ENCODE measurements around the gene EFNB1. TPM values are rescaled to one million over a fixed set of nuclear protein-coding genes. Genes with fewer than 3 reads are reported as not detected.

EFNB1 gene
- total and polyA plus RNA-seq, 4 experiments from 2014 or later, result 1.4 to 5.5 (median 4.7) TPM

DNA sequence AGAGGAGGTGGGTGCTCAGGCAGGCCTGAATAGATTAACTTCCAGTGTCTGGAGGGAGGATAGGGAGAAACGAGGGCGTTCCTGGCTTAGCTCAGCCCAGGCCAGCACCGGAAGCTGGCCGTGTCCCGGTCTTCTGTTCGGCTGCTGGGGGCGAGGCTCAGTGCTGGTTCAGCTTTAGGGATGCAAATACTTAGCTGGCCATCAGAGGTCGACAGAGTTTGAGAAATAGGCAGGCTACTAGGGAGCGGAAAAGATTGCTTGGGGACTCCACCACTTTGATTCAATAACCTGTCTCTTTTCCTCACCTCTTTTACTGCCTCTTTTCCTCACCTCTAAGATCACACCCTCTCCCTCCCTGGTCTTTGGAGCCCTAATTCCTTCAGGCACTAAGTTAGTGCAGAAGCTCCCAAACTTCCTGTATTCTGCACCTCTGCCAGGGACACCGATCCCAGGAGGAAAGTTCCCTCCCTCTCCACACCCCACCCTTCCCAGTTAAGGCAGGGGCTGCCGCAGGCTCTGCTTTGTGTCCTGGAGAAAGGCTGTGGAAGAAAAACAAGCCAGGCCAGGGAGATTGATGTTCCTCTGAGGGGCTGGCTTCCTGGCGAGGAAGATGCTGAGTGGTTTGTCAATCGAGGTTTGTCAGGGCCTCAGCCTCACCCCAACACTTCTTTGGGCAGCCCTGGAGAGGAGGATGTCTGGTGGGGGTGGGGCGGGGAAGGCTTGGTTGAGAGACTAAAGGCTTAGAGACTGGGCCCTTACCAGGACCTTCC lies 6.0 kb upstream of the EFNB1 start:
- H3K27ac Mint-ChIP-seq, result no peak overlapping the region
- POLR2A ChIA-PET (ENCODE audit: partially characterized antibody), result no interaction called here
- peak in 1 of 5 donors; percentile 21 for DNase-seq
- H3K36me3 Mint-ChIP-seq, result peaks cover 0 to 1% of the 10 kb centered on the region in 2 donors
- peak overlapping the region in 1 of 8 donors; percentile 9 for H3K4me3 Mint-ChIP-seq
- Histone ChIP-seq H3K27me3 (ENCODE audit: insufficient read depth, low read length) (no peaks in the 10 kb centered on the region), H3K4me1 (ENCODE audit: insufficient read depth, low read length) (no peaks in the 10 kb centered on the region), H3K27ac (ENCODE audit: low read depth, low read length) (no peak overlapping the region), H3K9me3 (ENCODE audit: control insufficient read depth in 1 of 2, low read length in 2 of 2) (no peaks in the 10 kb centered on the region), H3K4me3 (ENCODE audit: low read length in 2 of 2) (no peak overlapping the region), H3K36me3 (ENCODE audit: insufficient read depth, low read length) (no peaks in the 10 kb centered on the region)
- H3K9me3 Mint-ChIP-seq, result peaks cover 0 to 1% (median 0%) of the 10 kb centered on the region in 8 donors
- peaks cover 0 to 4% (median 3%) of the 10 kb centered on the region in 4 donors for H3K4me1 Mint-ChIP-seq
- intact Hi-C loops (cut with micrococcal nuclease), result loop anchor here (1.0 kb wide), 2 partner anchors 399 to 463 kb away; no protein-coding TSS in a partner anchor
- H3K27me3 Mint-ChIP-seq, result no peaks in the 10 kb centered on the region
- CTCF ChIA-PET (ENCODE audit: partially characterized antibody), result interaction anchor here (0.6 to 2.2 kb wide), 10 partner anchors 9 to 1275 kb away, joined by 3 to 8 read pairs (median 3); partner anchors contain the start of gene PJA1

DNA sequence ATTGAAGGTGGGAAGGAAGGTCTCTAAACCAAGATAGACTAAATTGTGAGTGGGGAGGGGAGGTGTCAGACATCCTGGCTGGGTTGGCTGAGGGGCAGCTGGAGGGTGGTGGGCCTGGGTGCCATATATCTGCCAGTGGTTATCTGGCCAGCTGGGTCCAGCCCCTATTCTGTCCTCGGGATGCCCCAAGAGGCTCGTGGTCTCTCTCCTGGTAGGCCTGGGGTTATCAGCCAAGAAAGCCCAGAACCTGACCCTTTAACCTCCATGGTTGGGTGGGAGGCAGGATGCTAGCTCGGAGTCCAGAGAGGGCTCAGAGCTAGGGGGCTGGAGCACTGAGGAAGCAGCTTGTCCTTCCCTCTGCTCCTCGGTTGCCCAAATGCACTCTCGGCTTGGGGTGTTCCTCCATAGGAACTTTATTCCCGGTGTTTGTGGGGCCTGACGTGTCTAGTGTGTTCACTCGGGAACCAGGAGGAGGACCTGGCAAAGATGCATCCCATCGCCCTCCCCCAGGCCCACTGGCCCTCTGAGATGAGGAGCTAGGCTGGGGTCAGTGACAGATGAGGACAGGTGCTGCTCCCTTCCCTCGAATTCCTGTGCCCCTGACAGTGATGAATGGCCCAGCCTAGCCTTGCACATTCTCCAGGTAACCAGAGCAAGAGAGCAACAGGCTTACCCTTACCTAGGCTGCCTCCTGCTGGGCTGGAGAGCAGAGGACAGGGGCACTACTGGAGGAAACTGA lies 5.2 kb upstream of the EFNB1 start:
- no peaks in the 10 kb centered on the region for H3K36me3 ChIP-seq (ENCODE audit: insufficient read depth, low read length)
- DNase-seq, result no peak
- no peaks in the 10 kb centered on the region for H3K9me3 ChIP-seq (ENCODE audit: control insufficient read depth in 1 of 2, low read length in 2 of 2)
- Mint-ChIP-seq H3K4me3 (no peak overlapping the region), H3K36me3 (peaks cover 0 to 2% of the 10 kb centered on the region in 2 donors), H3K4me1 (peaks cover 2 to 9% (median 5%) of the 10 kb centered on the region in 4 donors), H3K9me3 (peaks cover 0 to 1% (median 0%) of the 10 kb centered on the region in 8 donors), H3K27me3 (no peaks in the 10 kb centered on the region), H3K27ac (no peak overlapping the region)
- intact Hi-C loops (cut with micrococcal nuclease), result no loop called here
- POLR2A ChIA-PET (ENCODE audit: partially characterized antibody), result no interaction called here
- H3K4me3 ChIP-seq (ENCODE audit: low read length in 2 of 2), result no peak overlapping the region
- H3K4me1 ChIP-seq (ENCODE audit: insufficient read depth, low read length), result no peaks in the 10 kb centered on the region
- no peaks in the 10 kb centered on the region for H3K27me3 ChIP-seq (ENCODE audit: insufficient read depth, low read length)
- no peak overlapping the region for H3K27ac ChIP-seq (ENCODE audit: low read depth, low read length)
- CTCF ChIA-PET (ENCODE audit: partially characterized antibody), result interaction anchor here (0.6 to 2.2 kb wide), 4 partner anchors 397 to 1274 kb away, joined by 3 to 8 read pairs (median 4); no protein-coding TSS in a partner anchor

DNA sequence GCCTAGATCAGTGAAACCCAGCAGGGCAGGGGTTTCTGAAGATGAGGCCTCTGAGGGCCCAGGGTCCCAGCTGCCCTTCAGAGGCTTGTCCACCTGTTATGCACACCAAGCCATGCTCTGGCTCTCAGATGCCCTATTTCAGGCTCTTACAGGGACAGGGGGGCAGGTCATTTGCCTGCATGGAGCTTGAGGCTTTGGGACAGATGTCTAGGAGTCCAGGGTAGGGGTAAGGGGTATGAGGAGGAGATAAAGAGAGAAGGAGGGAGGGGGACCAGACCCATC lies 4.7 kb upstream of the EFNB1 start:
- Histone ChIP-seq H3K36me3 (ENCODE audit: insufficient read depth, low read length) (no peaks in the 10 kb centered on the region), H3K4me1 (ENCODE audit: insufficient read depth, low read length) (no peaks in the 10 kb centered on the region), H3K27ac (ENCODE audit: low read depth, low read length) (no peak overlapping the region), H3K27me3 (ENCODE audit: insufficient read depth, low read length) (no peaks in the 10 kb centered on the region), H3K9me3 (ENCODE audit: control insufficient read depth in 1 of 2, low read length in 2 of 2) (no peaks in the 10 kb centered on the region), H3K4me3 (ENCODE audit: low read length in 2 of 2) (no peak overlapping the region)
- peaks cover 3 to 14% (median 5%) of the 10 kb centered on the region in 4 donors for H3K4me1 Mint-ChIP-seq
- H3K4me3 Mint-ChIP-seq, result no peak overlapping the region
- DNase-seq, result no peak
- no peak overlapping the region for H3K27ac Mint-ChIP-seq
- peaks cover 0 to 1% (median 0%) of the 10 kb centered on the region in 8 donors for H3K9me3 Mint-ChIP-seq
- ChIA-PET POLR2A (ENCODE audit: partially characterized antibody) (no interaction called here), CTCF (ENCODE audit: partially characterized antibody) (interaction anchor here (0.9 to 2.2 kb wide), 3 partner anchors 398 to 1273 kb away, joined by 3 to 8 read pairs (median 4); no protein-coding TSS in a partner anchor)
- intact Hi-C loops (cut with micrococcal nuclease), result no loop called here
- peaks cover 0 to 1% of the 10 kb centered on the region in 2 donors for H3K27me3 Mint-ChIP-seq
- peaks cover 0 to 3% of the 10 kb centered on the region in 2 donors for H3K36me3 Mint-ChIP-seq

- Mint-ChIP-seq H3K27me3 (peaks cover 0 to 1% of the 10 kb centered on the region in 2 donors), H3K36me3 (peaks cover 0 to 4% of the 10 kb centered on the region in 2 donors), H3K4me3 (peak overlapping the region in 1 of 8 donors; percentile 66), H3K4me1 (peaks cover 3 to 14% (median 5%) of the 10 kb centered on the region in 4 donors), H3K27ac (peak overlapping the region in 1 of 7 donors; percentile 42), H3K9me3 (peaks cover 0 to 1% (median 0%) of the 10 kb centered on the region in 8 donors)
- Histone ChIP-seq H3K27me3 (ENCODE audit: insufficient read depth, low read length) (no peaks in the 10 kb centered on the region), H3K4me3 (ENCODE audit: low read length in 2 of 2) (no peak overlapping the region), H3K27ac (ENCODE audit: low read depth, low read length) (no peak overlapping the region), H3K4me1 (ENCODE audit: insufficient read depth, low read length) (no peaks in the 10 kb centered on the region), H3K9me3 (ENCODE audit: control insufficient read depth in 1 of 2, low read length in 2 of 2) (no peaks in the 10 kb centered on the region), H3K36me3 (ENCODE audit: insufficient read depth, low read length) (no peaks in the 10 kb centered on the region)
- CTCF ChIA-PET (ENCODE audit: partially characterized antibody), result interaction anchor here (1.6 to 5.3 kb wide), 2 partner anchors 397 to 403 kb away, joined by 3 to 135 read pairs; no protein-coding TSS in a partner anchor
- POLR2A ChIA-PET (ENCODE audit: partially characterized antibody), result no interaction called here
- intact Hi-C loops (cut with micrococcal nuclease), result loop anchor here (5.0 kb wide), 2 partner anchors 793 to 1273 kb away; partner anchors contain the start of gene EDA
- no peak for DNase-seq
Measured at GRCh38 chrX:68824565-68825125, 4.2 kb upstream of the EFNB1 start.

GRCh38 chrX:68826113-68826980 lies 2.5 kb upstream of the EFNB1 start:
- Histone ChIP-seq H3K9me3 (ENCODE audit: control insufficient read depth in 1 of 2, low read length in 2 of 2) (no peaks in the 10 kb centered on the region), H3K27ac (ENCODE audit: low read depth, low read length) (no peak overlapping the region), H3K4me1 (ENCODE audit: insufficient read depth, low read length) (peaks cover 8% of the 10 kb centered on the region), H3K36me3 (ENCODE audit: insufficient read depth, low read length) (no peaks in the 10 kb centered on the region), H3K27me3 (ENCODE audit: insufficient read depth, low read length) (no peaks in the 10 kb centered on the region), H3K4me3 (ENCODE audit: low read length in 2 of 2) (no peak overlapping the region)
- H3K4me3 Mint-ChIP-seq, result peak overlapping the region in 1 of 8 donors; percentile 35
- peaks cover 0 to 1% of the 10 kb centered on the region in 2 donors for H3K27me3 Mint-ChIP-seq
- no peak for DNase-seq
- peaks cover 0 to 6% of the 10 kb centered on the region in 2 donors for H3K36me3 Mint-ChIP-seq
- H3K27ac Mint-ChIP-seq, result peak overlapping the region in 1 of 7 donors; percentile 47
- no peaks in the 10 kb centered on the region for H3K9me3 Mint-ChIP-seq
- ChIA-PET CTCF (ENCODE audit: partially characterized antibody) (interaction anchor here (3.2 to 5.3 kb wide), 2 partner anchors 395 to 458 kb away, joined by 47 to 135 read pairs; no protein-coding TSS in a partner anchor), POLR2A (ENCODE audit: partially characterized antibody) (no interaction called here)
- H3K4me1 Mint-ChIP-seq, result peaks cover 6 to 18% (median 8%) of the 10 kb centered on the region in 4 donors
- intact Hi-C loops (cut with micrococcal nuclease), result loop anchor here (5.0 kb wide), 2 partner anchors 791 to 1271 kb away; partner anchors contain the start of gene EDA

DNA sequence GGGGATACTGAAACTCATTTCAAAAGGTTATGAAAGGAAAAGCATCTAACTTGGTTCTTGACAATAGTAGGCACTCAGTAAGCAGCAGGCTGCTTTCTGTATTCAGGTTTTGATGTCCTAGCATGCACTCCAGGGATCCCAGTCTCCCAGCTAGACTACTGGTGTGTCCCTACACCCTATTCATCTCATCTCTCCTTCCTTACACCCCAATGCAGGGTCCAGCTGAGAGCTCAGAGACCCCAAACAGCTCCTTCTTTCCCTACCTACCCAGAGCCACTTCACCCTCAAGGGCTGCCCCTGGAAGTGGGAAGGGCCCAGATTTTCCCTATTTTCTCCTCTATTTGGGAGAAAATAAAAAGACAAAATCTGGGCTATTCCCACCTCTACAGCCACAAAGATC lies 1.6 kb upstream of the EFNB1 start:
- H3K9me3 ChIP-seq (ENCODE audit: control insufficient read depth in 1 of 2, low read length in 2 of 2), result no peaks in the 10 kb centered on the region
- Mint-ChIP-seq H3K9me3 (peaks cover 0 to 2% (median 0%) of the 10 kb centered on the region in 8 donors), H3K4me3 (peak overlapping the region in 1 of 8 donors; percentile 39), H3K36me3 (peaks cover 0 to 6% of the 10 kb centered on the region in 2 donors), H3K27ac (peak overlapping the region in 1 of 7 donors; percentile 57), H3K4me1 (peaks cover 12 to 27% (median 16%) of the 10 kb centered on the region in 4 donors), H3K27me3 (peaks cover 0 to 1% of the 10 kb centered on the region in 2 donors)
- no peaks in the 10 kb centered on the region for H3K36me3 ChIP-seq (ENCODE audit: insufficient read depth, low read length)
- DNase-seq, result no peak
- POLR2A ChIA-PET (ENCODE audit: partially characterized antibody), result interaction anchor here (1.3 to 1.9 kb wide), 2 partner anchors 393 to 395 kb away, joined by 5 to 6 read pairs; no protein-coding TSS in a partner anchor
- peaks cover 17% of the 10 kb centered on the region for H3K4me1 ChIP-seq (ENCODE audit: insufficient read depth, low read length)
- intact Hi-C loops (cut with micrococcal nuclease), result loop anchor here (5.0 kb wide), 2 partner anchors 790 to 1270 kb away; partner anchors contain the start of gene EDA
- no peaks in the 10 kb centered on the region for H3K27me3 ChIP-seq (ENCODE audit: insufficient read depth, low read length)
- H3K4me3 ChIP-seq (ENCODE audit: low read length in 2 of 2), result no peak overlapping the region
- CTCF ChIA-PET (ENCODE audit: partially characterized antibody), result interaction anchor here (0.7 to 5.3 kb wide), 16 partner anchors 42 to 1306 kb away, joined by 3 to 135 read pairs (median 6); partner anchors contain the start of genes IGBP1 and PJA1
- no peak overlapping the region for H3K27ac ChIP-seq (ENCODE audit: low read depth, low read length)

All from CD4-positive, alpha-beta memory T cell (primary cell).